ENCODE results near the gene ZBTB21.

ZBTB21 gene

GRCh38 chr21:42030311-42030710 lies 20.2 kb upstream of the ZBTB21 start:
- H3K4me3 Mint-ChIP-seq: no peak overlapping the region
- ATAC-seq (no peak), DNase-seq (ENCODE audit: low spot score in 2 of 2) (no peak)
- H3K36me3 Mint-ChIP-seq: no peaks in the 10 kb centered on the region
- no peaks in the 10 kb centered on the region for H3K9me3 Mint-ChIP-seq
- H3K4me1 Mint-ChIP-seq: peaks cover 11% of the 10 kb centered on the region
- no peak overlapping the region for H3K27ac Mint-ChIP-seq

GRCh38 chr21:42028766-42029425 lies 18.7 kb upstream of the ZBTB21 start:
- no peak overlapping the region for H3K4me3 Mint-ChIP-seq
- DNase-seq (ENCODE audit: low spot score in 2 of 2) (no peak), ATAC-seq (no peak)
- H3K9me3 Mint-ChIP-seq: no peaks in the 10 kb centered on the region
- H3K27ac Mint-ChIP-seq: no peak overlapping the region
- H3K4me1 Mint-ChIP-seq: peaks cover 11% of the 10 kb centered on the region
- no peaks in the 10 kb centered on the region for H3K36me3 Mint-ChIP-seq

- Mint-ChIP-seq H3K4me3 (no peak overlapping the region), H3K27ac (no peak overlapping the region), H3K4me1 (peaks cover 11% of the 10 kb centered on the region), H3K9me3 (no peaks in the 10 kb centered on the region), H3K36me3 (no peaks in the 10 kb centered on the region)
- DNase-seq (ENCODE audit: low spot score in 2 of 2): no peak
- peak; percentile 29 for ATAC-seq
Measured at GRCh38 chr21:42027822-42028765, 17.9 kb upstream of the ZBTB21 start.

- no peaks in the 10 kb centered on the region for H3K36me3 Mint-ChIP-seq
- peak; percentile 27 for ATAC-seq
- H3K9me3 Mint-ChIP-seq: no peaks in the 10 kb centered on the region
- no peak for DNase-seq (ENCODE audit: low spot score in 2 of 2)
- peak overlapping the region; percentile 1 for H3K27ac Mint-ChIP-seq
- no peak overlapping the region for H3K4me3 Mint-ChIP-seq
- H3K4me1 Mint-ChIP-seq: peaks cover 11% of the 10 kb centered on the region
Measured at GRCh38 chr21:42027085-42027821, 17.1 kb upstream of the ZBTB21 start.

- no peak for ATAC-seq
- Mint-ChIP-seq H3K4me1 (peaks cover 11% of the 10 kb centered on the region), H3K4me3 (no peak overlapping the region), H3K36me3 (no peaks in the 10 kb centered on the region), H3K27ac (peak overlapping the region; percentile 1), H3K9me3 (no peaks in the 10 kb centered on the region)
- DNase-seq (ENCODE audit: low spot score in 2 of 2): no peak
Measured at GRCh38 chr21:42026082-42026435, 15.9 kb upstream of the ZBTB21 start.

GRCh38 chr21:42025376-42026081 lies 15.4 kb upstream of the ZBTB21 start:
- DNase-seq (ENCODE audit: low spot score in 2 of 2) (no peak), ATAC-seq (no peak)
- H3K4me3 Mint-ChIP-seq: no peak overlapping the region
- peaks cover 11% of the 10 kb centered on the region for H3K4me1 Mint-ChIP-seq
- no peaks in the 10 kb centered on the region for H3K36me3 Mint-ChIP-seq
- no peaks in the 10 kb centered on the region for H3K9me3 Mint-ChIP-seq
- no peak overlapping the region for H3K27ac Mint-ChIP-seq

GRCh38 chr21:42022906-42023305 lies 12.7 kb upstream of the ZBTB21 start:
- Mint-ChIP-seq H3K4me1 (peaks cover 11% of the 10 kb centered on the region), H3K9me3 (no peaks in the 10 kb centered on the region), H3K27ac (no peak overlapping the region), H3K36me3 (no peaks in the 10 kb centered on the region), H3K4me3 (no peak overlapping the region)
- ATAC-seq (no peak), DNase-seq (ENCODE audit: low spot score in 2 of 2) (no peak)

GRCh38 chr21:42022091-42022430 lies 11.9 kb upstream of the ZBTB21 start:
- Mint-ChIP-seq H3K9me3 (no peaks in the 10 kb centered on the region), H3K27ac (no peak overlapping the region), H3K4me1 (peaks cover 11% of the 10 kb centered on the region), H3K36me3 (no peaks in the 10 kb centered on the region), H3K4me3 (no peak overlapping the region)
- ATAC-seq (no peak), DNase-seq (ENCODE audit: low spot score in 2 of 2) (no peak)

GRCh38 chr21:42021371-42022090 lies 11.4 kb upstream of the ZBTB21 start:
- no peaks in the 10 kb centered on the region for H3K36me3 Mint-ChIP-seq
- H3K9me3 Mint-ChIP-seq: no peaks in the 10 kb centered on the region
- H3K4me3 Mint-ChIP-seq: no peak overlapping the region
- ATAC-seq: no peak
- H3K4me1 Mint-ChIP-seq: peaks cover 6% of the 10 kb centered on the region
- DNase-seq (ENCODE audit: low spot score in 2 of 2): no peak
- no peak overlapping the region for H3K27ac Mint-ChIP-seq

- no peak for DNase-seq (ENCODE audit: low spot score in 2 of 2)
- ATAC-seq: no peak
- no peaks in the 10 kb centered on the region for H3K9me3 Mint-ChIP-seq
- H3K4me1 Mint-ChIP-seq: no peaks in the 10 kb centered on the region
- H3K36me3 Mint-ChIP-seq: no peaks in the 10 kb centered on the region
- no peak overlapping the region for H3K27ac Mint-ChIP-seq
- H3K4me3 Mint-ChIP-seq: no peak overlapping the region
Measured at GRCh38 chr21:42019706-42020105, 9.5 kb upstream of the ZBTB21 start.

- no peaks in the 10 kb centered on the region for H3K36me3 Mint-ChIP-seq
- ATAC-seq: no peak
- H3K9me3 Mint-ChIP-seq: no peaks in the 10 kb centered on the region
- H3K4me3 Mint-ChIP-seq: no peak overlapping the region
- H3K4me1 Mint-ChIP-seq: no peaks in the 10 kb centered on the region
- DNase-seq (ENCODE audit: low spot score in 2 of 2): no peak
- no peak overlapping the region for H3K27ac Mint-ChIP-seq
Measured at GRCh38 chr21:42019101-42019605, 9.0 kb upstream of the ZBTB21 start.

GRCh38 chr21:42017022-42017421 lies 6.9 kb upstream of the ZBTB21 start:
- H3K27ac Mint-ChIP-seq: no peak overlapping the region
- DNase-seq (ENCODE audit: low spot score in 2 of 2): no peak
- H3K4me3 Mint-ChIP-seq: no peak overlapping the region
- no peaks in the 10 kb centered on the region for H3K36me3 Mint-ChIP-seq
- ATAC-seq: no peak
- no peaks in the 10 kb centered on the region for H3K4me1 Mint-ChIP-seq
- no peaks in the 10 kb centered on the region for H3K9me3 Mint-ChIP-seq

GRCh38 chr21:42016364-42016985 lies 6.3 kb upstream of the ZBTB21 start:
- Mint-ChIP-seq H3K27ac (no peak overlapping the region), H3K4me1 (no peaks in the 10 kb centered on the region), H3K36me3 (no peaks in the 10 kb centered on the region), H3K4me3 (no peak overlapping the region), H3K9me3 (no peaks in the 10 kb centered on the region)
- DNase-seq (ENCODE audit: low spot score in 2 of 2) (no peak), ATAC-seq (no peak)

GRCh38 chr21:42013931-42014330 lies 3.8 kb upstream of the ZBTB21 start:
- Mint-ChIP-seq H3K9me3 (no peaks in the 10 kb centered on the region), H3K4me3 (no peak overlapping the region), H3K36me3 (peaks cover 20% of the 10 kb centered on the region), H3K27ac (no peak overlapping the region), H3K4me1 (peaks cover 4% of the 10 kb centered on the region)
- DNase-seq (ENCODE audit: low spot score in 2 of 2): no peak
- no peak for ATAC-seq

Data from stimulated activated effector memory CD8-positive, alpha-beta T cell treated with anti-CD3 and anti-CD28 coated beads, Interleukin-12 subunit alpha, Interleukin-12 subunit beta, amount 100 ng/mL, for 72 hours (primary cell).